ENCODE data around the gene FASTKD3. TPM values are rescaled to one million over a fixed set of nuclear protein-coding genes. Genes with fewer than 3 reads are reported as not detected.

The FASTKD3 gene
- total and polyA plus RNA-seq, 2 of the 4 experiments (the other 2 are of a cell fraction) = 8.4 to 12.7 TPM

GRCh38 chr5:7907612-7908011 lies 38.8 kb upstream of the FASTKD3 start:
- Histone ChIP-seq H3K4me3 (ENCODE audit: insufficient read depth, low read depth, low read length) (no peak overlapping the region), H4K91ac (ENCODE audit: insufficient read depth, low read depth, low read length) (no peak overlapping the region), H2BK5ac (ENCODE audit: low read depth, low read length, poor library complexity, severe bottlenecking) (no peak overlapping the region), H3K9ac (ENCODE audit: low read depth, low read length) (no peak overlapping the region), H3K23ac (ENCODE audit: low read depth, low read length) (no peak overlapping the region), H3K4me2 (ENCODE audit: low read depth, low read length) (no peak overlapping the region), H2BK20ac (ENCODE audit: low read depth, low read length) (no peak overlapping the region), H3K27ac (ENCODE audit: insufficient read depth, low read length) (no peak overlapping the region), H3K9me1 (ENCODE audit: insufficient read depth, low read length) (no peaks in the 10 kb centered on the region), H2BK15ac (ENCODE audit: low read depth, low read length) (no peak overlapping the region), H3K4ac (ENCODE audit: low read depth, low read length) (no peak overlapping the region), H3K9me3 (ENCODE audit: control insufficient read depth, insufficient read depth, low read length) (peaks cover 6% of the 10 kb centered on the region), H4K20me1 (ENCODE audit: insufficient read depth, low read length) (no peaks in the 10 kb centered on the region), H3K18ac (ENCODE audit: low read depth, low read length) (no peak overlapping the region), H3K27me3 (ENCODE audit: control insufficient read depth, insufficient read depth, low read length) (no peaks in the 10 kb centered on the region), H2AFZ (replicated peaks; ENCODE audit: low read length, poor library complexity) (no peak overlapping the region), H3K36me3 (ENCODE audit: control insufficient read depth, insufficient read depth, low read length) (peaks cover 3% of the 10 kb centered on the region; the same call in 1 of the 2 replicates), H2BK120ac (ENCODE audit: low read depth, low read length) (no peak overlapping the region), H4K8ac (ENCODE audit: low read depth in 2 of 2, low read length in 2 of 2) (no peak overlapping the region), H2AK9ac (replicated peaks; ENCODE audit: low read depth, low read length, poor library complexity) (no peak overlapping the region), H2AK5ac (ENCODE audit: low read depth, low read length) (no peak overlapping the region), H3K56ac (ENCODE audit: extremely low read depth, insufficient read depth, low read length) (no peak overlapping the region), H3K79me1 (ENCODE audit: low read depth in 1 of 2, low read length in 2 of 2) (no peaks in the 10 kb centered on the region), H3K14ac (replicated peaks; ENCODE audit: low read depth, low read length) (no peak overlapping the region), H3K4me1 (ENCODE audit: control insufficient read depth, insufficient read depth, low read length) (peaks cover 6% of the 10 kb centered on the region), H4K5ac (ENCODE audit: low read depth, low read length) (no peak overlapping the region)
- dilution Hi-C loops (cut with HindIII; ENCODE audit: low sequenced_read_pairs, unreplicated experiment) (no loop called here), intact Hi-C loops (cut with micrococcal nuclease) (no loop called here), in situ Hi-C loops (cut with MboI; ENCODE audit: low sequenced_read_pairs) (no loop called here)
- no TSS peak for BruUV-seq (replicated peaks)
- DNase-seq (no peak), ATAC-seq (ENCODE audit: low read depth) (no peak)
- POLR2A ChIA-PET (ENCODE audit: unreplicated experiment) = no interaction called here
- CTCF ChIA-PET = no interaction called here
- no CpG with 5 or more reads among the region's 1 CpG for WGBS, 2 experiments (ENCODE audit: extremely low coverage in 2 of 2, insufficient read length in 1 of 2)
- no peak for TF ChIP-seq BHLHE40 (IDR thresholded peaks at IDR 0.05; ENCODE audit: low read depth, low read length)
- peak; percentile 73 for TF ChIP-seq MAFK (IDR thresholded peaks at IDR 0.05; ENCODE audit: low read depth, low read length)
- no peak for TF ChIP-seq SMC3 (IDR thresholded peaks at IDR 0.05; ENCODE audit: low read depth, low read length)
- no peak for TF ChIP-seq FOS (IDR thresholded peaks at IDR 0.05; ENCODE audit: low read depth, low read length)
- no peak for TF ChIP-seq ELK1 (IDR thresholded peaks at IDR 0.05; ENCODE audit: borderline replicate concordance, low read depth, low read length)

Measured in IMR-90 (cell line).